Endothelial cell of umbilical vein (primary cell): ENCODE data around the gene RPAP3.

Source experiments
- CTCF ChIP-seq, 2 donors: IDR thresholded peaks; 1 replicate in 1 of 2; 2 replicates in 1 of 2; pipeline ENCODE4 v1.5.1; 2011; ENCODE audit warnings: low read length in 2 of 2, mild to moderate bottlenecking in 2 of 2, moderate library complexity in 2 of 2, control low read depth in 1 of 2, inconsistent platforms in 1 of 2, low read depth in 1 of 2; ENCODE audit not compliant: insufficient read depth in 1 of 2; ENCODE audit errors: extremely low read depth in 1 of 2
- EZH2 ChIP-seq: IDR thresholded peaks from 2 replicates; pipeline ENCODE4 v1.6.1; 2012; ENCODE audit warnings: borderline replicate concordance, low read depth, mild to moderate bottlenecking, moderate library complexity, low read length, inconsistent platforms; ENCODE audit not compliant: severe bottlenecking
- JUN ChIP-seq: IDR thresholded peaks from 2 replicates; pipeline ENCODE4 v1.6.1; 2011; ENCODE audit warnings: borderline replicate concordance, low read depth; ENCODE audit not compliant: insufficient read length, insufficient read depth
- POLR2A ChIP-seq: IDR thresholded peaks from 2 replicates; pipeline ENCODE4 v1.6.1; 2012; ENCODE audit warnings: low read depth, mild to moderate bottlenecking, control low read depth, low read length

- TF ChIP-seq CTCF (IDR thresholded peaks at IDR 0.05; ENCODE audit: extremely low read depth in 1 of 2, insufficient read depth in 1 of 2, low read depth in 1 of 2, low read length in 2 of 2) (peak; percentile 63 to 78), JUN (no peak), EZH2 (no peak), POLR2A (no peak)
Observed at GRCh38 chr12:47715393-47715876, 9.6 kb upstream of the RPAP3 start.
